ENCODE measurements around the gene SPAG9. TPM values are rescaled to one million over a fixed set of nuclear protein-coding genes. Genes with fewer than 3 reads are reported as not detected.
A peak's percentile ranks its signal among the peaks of the same experiment; 100 is the strongest.

Gene SPAG9
- total RNA-seq, 1 experiment from 2014 or later: 90.5 TPM

GRCh38 chr17:51032850-51033249 lies 87.8 kb downstream of the SPAG9 start:
- CTCF ChIA-PET: no interaction called here
- POLR2A ChIA-PET (ENCODE audit: unreplicated experiment): interaction anchor here (0.5 kb wide), 1 partner anchor 167 kb away, joined by 3 read pairs; no protein-coding TSS in a partner anchor
- ATAC-seq (peak; percentile 15; the same call in 1 of the 2 replicates), DNase-seq (peak; percentile 33)
- TF ChIP-seq EZH2 (IDR thresholded peaks at IDR 0.05; ENCODE audit: low read length, unreplicated experiment): no peak
- no peak for TF ChIP-seq EZH2phosphoT487 (IDR thresholded peaks at IDR 0.05; ENCODE audit: borderline replicate concordance, low read length)
- TF ChIP-seq, protein P1, sequence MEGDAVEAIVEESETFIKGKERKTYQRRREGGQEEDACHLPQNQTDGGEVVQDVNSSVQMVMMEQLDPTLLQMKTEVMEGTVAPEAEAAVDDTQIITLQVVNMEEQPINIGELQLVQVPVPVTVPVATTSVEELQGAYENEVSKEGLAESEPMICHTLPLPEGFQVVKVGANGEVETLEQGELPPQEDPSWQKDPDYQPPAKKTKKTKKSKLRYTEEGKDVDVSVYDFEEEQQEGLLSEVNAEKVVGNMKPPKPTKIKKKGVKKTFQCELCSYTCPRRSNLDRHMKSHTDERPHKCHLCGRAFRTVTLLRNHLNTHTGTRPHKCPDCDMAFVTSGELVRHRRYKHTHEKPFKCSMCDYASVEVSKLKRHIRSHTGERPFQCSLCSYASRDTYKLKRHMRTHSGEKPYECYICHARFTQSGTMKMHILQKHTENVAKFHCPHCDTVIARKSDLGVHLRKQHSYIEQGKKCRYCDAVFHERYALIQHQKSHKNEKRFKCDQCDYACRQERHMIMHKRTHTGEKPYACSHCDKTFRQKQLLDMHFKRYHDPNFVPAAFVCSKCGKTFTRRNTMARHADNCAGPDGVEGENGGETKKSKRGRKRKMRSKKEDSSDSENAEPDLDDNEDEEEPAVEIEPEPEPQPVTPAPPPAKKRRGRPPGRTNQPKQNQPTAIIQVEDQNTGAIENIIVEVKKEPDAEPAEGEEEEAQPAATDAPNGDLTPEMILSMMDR (conservative IDR thresholded peaks at IDR 0.05; ENCODE audit: low read depth, low read length): no peak
- Histone ChIP-seq H3K4me3 (ENCODE audit: low read length) (no peak overlapping the region), H3K4me1 (ENCODE audit: insufficient read depth, low read length) (no peaks in the 10 kb centered on the region; the same call in 1 of the 2 replicates), H3K27ac (ENCODE audit: low read length) (no peak overlapping the region), H4K20me1 (ENCODE audit: low read length) (no peaks in the 10 kb centered on the region), H3K9me2 (replicated peaks; ENCODE audit: low read length) (no peaks in the 10 kb centered on the region), H2AFZ (ENCODE audit: low read length) (no peak overlapping the region), H3F3A (ENCODE audit: low read length, unreplicated experiment) (no peaks in the 10 kb centered on the region), H3K79me2 (ENCODE audit: low read length) (no peaks in the 10 kb centered on the region), H3K27me3 (ENCODE audit: low read length) (no peaks in the 10 kb centered on the region), H3K4me2 (ENCODE audit: low read length) (no peak overlapping the region), H3K9me3 (ENCODE audit: low read length) (no peaks in the 10 kb centered on the region), H3K9ac (ENCODE audit: low read length) (no peak overlapping the region), H3K36me3 (ENCODE audit: low read depth, low read length) (no peaks in the 10 kb centered on the region; the same call in 1 of the 2 replicates)
- no TSS peak for BruUV-seq (replicated peaks)
- intact Hi-C loops (cut with micrococcal nuclease): no loop called here

DNA sequence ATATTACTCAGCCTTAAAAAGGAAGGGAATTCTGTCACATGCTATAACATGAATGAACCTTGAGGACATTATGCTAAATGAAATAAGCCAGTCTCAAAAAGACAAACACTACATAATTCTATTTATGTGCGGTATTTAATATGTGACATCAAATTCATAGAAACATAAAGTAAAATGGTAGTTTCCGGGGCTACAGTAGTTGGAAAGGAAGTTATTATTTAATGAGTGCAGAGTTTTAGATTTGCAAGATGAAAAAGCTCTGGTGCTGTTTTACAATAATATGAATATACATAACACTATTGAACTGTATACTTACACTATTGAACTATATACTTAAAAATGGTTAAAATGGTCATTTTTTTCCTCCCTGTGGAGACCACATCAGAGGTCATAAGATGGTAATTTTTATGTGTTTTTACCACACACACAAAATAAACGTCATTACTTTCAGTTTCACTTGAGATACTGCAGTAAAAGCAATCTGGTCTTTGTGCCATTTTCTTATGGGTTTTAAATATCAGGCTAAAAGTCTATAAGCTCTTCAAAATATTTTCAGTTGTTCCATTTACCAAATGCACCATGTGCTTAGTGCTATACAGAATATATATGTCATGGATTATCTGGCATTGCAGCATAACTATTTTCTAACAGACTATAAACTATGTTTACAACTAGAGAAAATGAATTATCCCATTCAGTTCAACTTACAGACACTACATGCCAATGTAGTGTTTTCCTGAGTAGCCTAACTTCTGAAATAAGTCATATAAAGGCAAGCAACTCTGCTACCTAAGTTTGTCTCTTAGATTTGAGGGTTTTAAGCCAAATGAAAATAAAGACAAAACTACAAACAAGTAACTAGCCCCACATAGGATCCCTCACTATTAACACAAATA lies 90.9 kb downstream of the SPAG9 start:
- no TSS peak for BruUV-seq (replicated peaks)
- no peaks in the 10 kb centered on the region for H3K9me3 ChIP-seq (ENCODE audit: low read length)
- no peak overlapping the region for H3K4me2 ChIP-seq (ENCODE audit: low read length)
- DNase-seq: no peak
- no peaks in the 10 kb centered on the region; the same call in 1 of the 2 replicates for H3K4me1 ChIP-seq (ENCODE audit: insufficient read depth, low read length)
- no peaks in the 10 kb centered on the region for H3K27me3 ChIP-seq (ENCODE audit: low read length)
- H4K20me1 ChIP-seq (ENCODE audit: low read length): no peaks in the 10 kb centered on the region
- H3K79me2 ChIP-seq (ENCODE audit: low read length): no peaks in the 10 kb centered on the region
- H3F3A ChIP-seq (ENCODE audit: low read length, unreplicated experiment): no peaks in the 10 kb centered on the region
- ChIA-PET POLR2A (ENCODE audit: unreplicated experiment) (no interaction called here), CTCF (no interaction called here)
- no peak overlapping the region for H3K4me3 ChIP-seq (ENCODE audit: low read length)
- no peak for ATAC-seq
- H3K9ac ChIP-seq (ENCODE audit: low read length): no peak overlapping the region
- H3K27ac ChIP-seq (ENCODE audit: low read length): no peak overlapping the region
- H2AFZ ChIP-seq (ENCODE audit: low read length): no peak overlapping the region
- intact Hi-C loops (cut with micrococcal nuclease): no loop called here
- no peaks in the 10 kb centered on the region for H3K9me2 ChIP-seq (replicated peaks; ENCODE audit: low read length)
- TF ChIP-seq EZH2phosphoT487 (IDR thresholded peaks at IDR 0.05; ENCODE audit: borderline replicate concordance, low read length) (no peak), EZH2 (IDR thresholded peaks at IDR 0.05; ENCODE audit: low read length, unreplicated experiment) (no peak)
- TF ChIP-seq, protein P1 (conservative IDR thresholded peaks at IDR 0.05; ENCODE audit: low read depth, low read length): no peak
- H3K36me3 ChIP-seq (ENCODE audit: low read depth, low read length): no peaks in the 10 kb centered on the region

DNA sequence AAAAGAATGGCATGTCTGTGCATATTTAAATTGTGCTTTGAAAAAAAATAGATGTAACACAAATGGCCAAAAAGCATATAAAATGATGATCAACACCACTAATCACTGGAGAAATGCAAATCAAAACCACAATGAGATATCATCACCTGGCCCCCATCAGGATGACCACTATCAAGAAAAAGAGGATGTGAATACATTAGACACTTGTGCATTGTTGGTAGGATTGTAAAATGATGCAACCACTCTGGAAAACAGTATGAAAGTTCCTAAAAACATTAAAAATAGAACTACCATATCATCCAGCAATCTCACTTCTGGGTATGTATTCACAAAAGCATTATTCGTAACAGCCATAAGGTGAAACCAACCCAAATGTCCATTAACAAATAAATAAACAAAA lies 91.5 kb downstream of the SPAG9 start:
- H3K9ac ChIP-seq (ENCODE audit: low read length): no peak overlapping the region
- TF ChIP-seq, protein P1 (conservative IDR thresholded peaks at IDR 0.05; ENCODE audit: low read depth, low read length): no peak
- no peak for TF ChIP-seq EZH2phosphoT487 (IDR thresholded peaks at IDR 0.05; ENCODE audit: borderline replicate concordance, low read length)
- no peak for TF ChIP-seq EZH2 (IDR thresholded peaks at IDR 0.05; ENCODE audit: low read length, unreplicated experiment)
- H3K9me3 ChIP-seq (ENCODE audit: low read length): no peaks in the 10 kb centered on the region
- no TSS peak for BruUV-seq (replicated peaks)
- POLR2A ChIA-PET (ENCODE audit: unreplicated experiment): no interaction called here
- H3K27ac ChIP-seq (ENCODE audit: low read length): no peak overlapping the region
- H3K4me3 ChIP-seq (ENCODE audit: low read length): no peak overlapping the region
- H2AFZ ChIP-seq (ENCODE audit: low read length): no peak overlapping the region
- H3F3A ChIP-seq (ENCODE audit: low read length, unreplicated experiment): no peaks in the 10 kb centered on the region
- H4K20me1 ChIP-seq (ENCODE audit: low read length): no peaks in the 10 kb centered on the region
- no peak overlapping the region for H3K4me2 ChIP-seq (ENCODE audit: low read length)
- no peak for DNase-seq
- CTCF ChIA-PET: no interaction called here
- H3K27me3 ChIP-seq (ENCODE audit: low read length): no peaks in the 10 kb centered on the region
- H3K4me1 ChIP-seq (ENCODE audit: insufficient read depth, low read length): no peaks in the 10 kb centered on the region; the same call in 1 of the 2 replicates
- no peaks in the 10 kb centered on the region for H3K36me3 ChIP-seq (ENCODE audit: low read depth, low read length)
- no peak for ATAC-seq
- intact Hi-C loops (cut with micrococcal nuclease): no loop called here
- H3K79me2 ChIP-seq (ENCODE audit: low read length): no peaks in the 10 kb centered on the region
- no peaks in the 10 kb centered on the region for H3K9me2 ChIP-seq (replicated peaks; ENCODE audit: low read length)
